K562 (cell line): ENCODE measurements around the gene PCDHGB1. TPM values are rescaled to one million over a fixed set of nuclear protein-coding genes. Genes with fewer than 3 reads are reported as not detected.

ENCODE experiments used
- ASH1L ChIP-seq: fragments of 450-650 bp; IDR thresholded peaks from 2 replicates; pipeline ENCODE4 v1.6.1; 2018; ENCODE audit warnings: borderline replicate concordance, mild to moderate bottlenecking, low read depth; ENCODE audit not compliant: partially characterized antibody
- EWSR1 ChIP-seq: fragments of 450-650 bp; IDR thresholded peaks from 2 replicates; pipeline ENCODE4 v1.6.1; 2018; ENCODE audit warnings: borderline replicate concordance, mild to moderate bottlenecking, low read depth, moderate library complexity; ENCODE audit not compliant: partially characterized antibody
- GATAD2B ChIP-seq: fragments of 450-650 bp; IDR thresholded peaks from 2 replicates; pipeline ENCODE4 v1.6.1; 2017; ENCODE audit warnings: mild to moderate bottlenecking, borderline replicate concordance
- KDM4B ChIP-seq, 2 experiments: fragments of 450-650 bp in 1 of 2; sonication (generic) in 1 of 2; IDR thresholded peaks; 2 replicates each; pipeline ENCODE4 v1.6.1; 2016 to 2017; ENCODE audit warnings: borderline replicate concordance in 2 of 2, antibody characterized with exemption in 1 of 2, low read depth in 1 of 2, mild to moderate bottlenecking in 1 of 2
- MBD2 ChIP-seq: sonication (generic); IDR thresholded peaks from 2 replicates; pipeline ENCODE4 v1.6.1; 2016; ENCODE audit warnings: low read depth, borderline replicate concordance
- NBN ChIP-seq: fragments of 450-650 bp; IDR thresholded peaks from 2 replicates; pipeline ENCODE4 v1.6.1; 2016; ENCODE audit warnings: low read depth, mild to moderate bottlenecking
- NR2F6 ChIP-seq: fragments of 450-650 bp; formaldehyde crosslinking; IDR thresholded peaks from 2 replicates; pipeline ENCODE4 v1.4.0; 2020; ENCODE audit warnings: mild to moderate bottlenecking
- POLR2G ChIP-seq: fragments of 200-400 bp; formaldehyde crosslinking; IDR thresholded peaks from 2 replicates; pipeline ENCODE4 v1.6.1; 2017; ENCODE audit warnings: low read depth, mild to moderate bottlenecking, antibody characterized with exemption, low read length, moderate library complexity
- RBM34 ChIP-seq: fragments of 200-400 bp; formaldehyde crosslinking; IDR thresholded peaks from 2 replicates; pipeline ENCODE4 v1.6.1; 2018; ENCODE audit warnings: low read length, borderline replicate concordance; ENCODE audit not compliant: insufficient read depth
- RHOXF2B ChIP-seq: fragments of 250-450 bp; sonication (Bioruptor Pico); conservative IDR thresholded peaks from 2 replicates; pipeline ENCODE4 v1.5.1; 2021
- WHSC1 ChIP-seq: IDR thresholded peaks from one replicate; pipeline ENCODE4 v1.6.1; 2012; ENCODE audit warnings: low read length, control low read depth, inconsistent platforms
- ZNF316 ChIP-seq: fragments of 450-650 bp; IDR thresholded peaks from 2 replicates; pipeline ENCODE4 v1.6.1; 2016
- polyA plus RNA-seq, 8 experiments: library from polyadenylated mRNA; depleted of rRNA in 4 of 8; stranded (reverse) in 5 of 8; unstranded in 3 of 8; fragments of >200 nt; fragmentation: Nextera tagmentation in 2 of 8; fragmentation: Illumina TruSeq in 1 of 8; extraction: Ambion mirVana in 2 of 8; extraction: Trizol in 1 of 8; gene quantifications; 2 replicates each; pipeline versions ENCODE4 v1.2.1 to v1.2.3, GENCODE V29; 2011 to 2014; ENCODE audit warnings: inconsistent platforms in 1 of 8, missing spikeins in 1 of 8
- total RNA-seq, 7 experiments: library from RNA; depleted of rRNA in 6 of 7; stranded (reverse); fragments of >200 nt in 6 of 7; fragmentation: Illumina TruSeq in 2 of 7; extraction: Trizol in 2 of 7; gene quantifications; 2 replicates each; pipeline versions ENCODE4 v1.2.1 to v1.2.3, GENCODE V29; 2011 to 2021; ENCODE audit warnings: low replicate concordance in 1 of 7
- TF ChIP-seq, protein P1 (sequence below): fragments of 250-450 bp; sonication (Bioruptor Pico); IDR thresholded peaks from 2 replicates; pipeline ENCODE4 v1.4.0; 2020; ENCODE audit warnings: mild to moderate bottlenecking, moderate library complexity
- TF ChIP-seq, protein P2 (sequence below), 2 experiments: fragments of 450-650 bp in 1 of 2; IDR thresholded peaks; 2 replicates each; pipeline ENCODE4 v1.6.1; 2011 to 2017; ENCODE audit warnings: low read depth in 2 of 2, antibody characterized with exemption in 1 of 2, borderline replicate concordance in 1 of 2, low read length in 1 of 2, mild to moderate bottlenecking in 1 of 2, mixed read lengths in 1 of 2; ENCODE audit not compliant: control insufficient read depth in 1 of 2
- TF ChIP-seq, protein P3 (sequence below): sonication (generic); formaldehyde crosslinking; IDR thresholded peaks from 2 replicates; pipeline ENCODE4 v1.8.1; 2023; ENCODE audit warnings: mild to moderate bottlenecking, missing genetic modification reagents
- TF ChIP-seq, protein P4 (sequence below): fragments of 250-450 bp; sonication (Bioruptor Pico); IDR thresholded peaks from 2 replicates; pipeline ENCODE4 v1.9.0; 2021; ENCODE audit warnings: mild to moderate bottlenecking
- TF ChIP-seq, protein P5 (sequence below): fragments of 250-450 bp; sonication (Bioruptor Pico); IDR thresholded peaks from 2 replicates; pipeline ENCODE4 v1.8.0; 2021; ENCODE audit warnings: moderate library complexity, mild to moderate bottlenecking, inconsistent platforms

PCDHGB1 gene
- total and polyA plus RNA-seq, 9 of the 15 experiments (the other 6 are each of a cell fraction or from before 2014, with no cell fraction given), result 0.06 to 0.20 (median 0.07) TPM; not detected in 2

DNA sequence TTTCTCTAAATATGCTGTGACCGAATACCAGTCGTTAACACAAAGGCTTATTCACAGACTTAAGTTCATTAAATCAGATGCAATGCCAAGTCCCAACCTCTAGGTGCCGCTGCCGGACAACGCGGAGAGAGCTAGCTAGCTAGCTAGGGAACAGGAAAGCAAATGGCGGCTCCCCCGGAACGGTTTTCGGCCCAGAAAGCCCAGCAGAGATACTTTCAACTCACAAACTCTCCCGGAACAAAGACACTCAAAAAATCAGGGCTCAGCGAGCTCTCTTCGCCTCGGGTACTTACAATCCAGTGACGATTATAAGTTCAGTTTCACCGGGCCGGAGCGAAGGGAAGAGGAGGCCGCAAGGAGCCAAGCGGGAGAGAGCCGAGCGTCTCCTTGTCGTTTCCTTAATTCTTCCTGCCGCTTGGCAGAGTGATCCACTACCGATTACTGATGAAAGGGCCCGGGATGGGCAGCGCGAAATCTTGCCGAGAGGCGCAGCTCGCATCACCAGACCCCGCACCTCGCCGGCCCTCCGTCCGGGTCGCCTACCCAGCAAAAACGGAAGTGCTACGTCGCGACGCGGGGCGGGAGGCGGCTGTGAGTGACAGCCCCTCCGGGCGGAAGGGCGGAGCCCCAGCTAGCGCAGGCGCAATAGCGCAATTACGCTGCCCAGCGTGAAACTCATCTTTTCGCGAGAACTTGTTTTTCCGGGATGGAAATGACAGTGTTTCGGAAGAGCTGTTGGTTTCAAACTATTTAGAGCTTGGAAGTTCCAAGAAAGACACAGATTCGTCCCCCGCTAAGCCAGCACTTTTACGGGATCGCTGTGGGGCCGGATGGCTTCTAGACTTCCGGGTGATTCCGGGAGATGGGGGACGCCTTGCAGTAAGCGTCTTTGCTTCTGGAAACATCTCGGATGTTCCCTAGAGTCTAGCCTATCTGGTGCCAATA, 29.4 kb upstream of the PCDHGB1 start, which contains the start of gene TAF7 (continued):
- TF ChIP-seq ASH1L, result no peak
- no peak for TF ChIP-seq EWSR1
- 0 out of 2 replicates have a peak, but pooled peaks have one; percentile 51 for TF ChIP-seq NBN
- TF ChIP-seq, protein P1, sequence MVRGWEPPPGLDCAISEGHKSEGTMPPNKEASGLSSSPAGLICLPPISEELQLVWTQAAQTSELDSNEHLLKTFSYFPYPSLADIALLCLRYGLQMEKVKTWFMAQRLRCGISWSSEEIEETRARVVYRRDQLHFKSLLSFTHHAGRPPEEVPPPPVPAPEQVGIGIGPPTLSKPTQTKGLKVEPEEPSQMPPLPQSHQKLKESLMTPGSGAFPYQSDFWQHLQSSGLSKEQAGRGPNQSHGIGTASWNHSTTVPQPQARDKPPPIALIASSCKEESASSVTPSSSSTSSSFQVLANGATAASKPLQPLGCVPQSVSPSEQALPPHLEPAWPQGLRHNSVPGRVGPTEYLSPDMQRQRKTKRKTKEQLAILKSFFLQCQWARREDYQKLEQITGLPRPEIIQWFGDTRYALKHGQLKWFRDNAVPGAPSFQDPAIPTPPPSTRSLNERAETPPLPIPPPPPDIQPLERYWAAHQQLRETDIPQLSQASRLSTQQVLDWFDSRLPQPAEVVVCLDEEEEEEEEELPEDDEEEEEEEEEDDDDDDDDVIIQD (CRISPR knock-in tag), result no peak
- no peak for TF ChIP-seq GATAD2B
- TF ChIP-seq WHSC1, result no peak
- TF ChIP-seq, protein P2, sequence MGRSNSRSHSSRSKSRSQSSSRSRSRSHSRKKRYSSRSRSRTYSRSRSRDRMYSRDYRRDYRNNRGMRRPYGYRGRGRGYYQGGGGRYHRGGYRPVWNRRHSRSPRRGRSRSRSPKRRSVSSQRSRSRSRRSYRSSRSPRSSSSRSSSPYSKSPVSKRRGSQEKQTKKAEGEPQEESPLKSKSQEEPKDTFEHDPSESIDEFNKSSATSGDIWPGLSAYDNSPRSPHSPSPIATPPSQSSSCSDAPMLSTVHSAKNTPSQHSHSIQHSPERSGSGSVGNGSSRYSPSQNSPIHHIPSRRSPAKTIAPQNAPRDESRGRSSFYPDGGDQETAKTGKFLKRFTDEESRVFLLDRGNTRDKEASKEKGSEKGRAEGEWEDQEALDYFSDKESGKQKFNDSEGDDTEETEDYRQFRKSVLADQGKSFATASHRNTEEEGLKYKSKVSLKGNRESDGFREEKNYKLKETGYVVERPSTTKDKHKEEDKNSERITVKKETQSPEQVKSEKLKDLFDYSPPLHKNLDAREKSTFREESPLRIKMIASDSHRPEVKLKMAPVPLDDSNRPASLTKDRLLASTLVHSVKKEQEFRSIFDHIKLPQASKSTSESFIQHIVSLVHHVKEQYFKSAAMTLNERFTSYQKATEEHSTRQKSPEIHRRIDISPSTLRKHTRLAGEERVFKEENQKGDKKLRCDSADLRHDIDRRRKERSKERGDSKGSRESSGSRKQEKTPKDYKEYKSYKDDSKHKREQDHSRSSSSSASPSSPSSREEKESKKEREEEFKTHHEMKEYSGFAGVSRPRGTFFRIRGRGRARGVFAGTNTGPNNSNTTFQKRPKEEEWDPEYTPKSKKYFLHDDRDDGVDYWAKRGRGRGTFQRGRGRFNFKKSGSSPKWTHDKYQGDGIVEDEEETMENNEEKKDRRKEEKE (IDR thresholded peaks at IDR 0.05; ENCODE audit: borderline replicate concordance in 1 of 2, control insufficient read depth in 1 of 2, low read depth in 2 of 2, low read length in 1 of 2), result no peak
- peak; percentile 56 for TF ChIP-seq ZNF316
- no peak for TF ChIP-seq RHOXF2B (CRISPR knock-in tag)
- TF ChIP-seq POLR2G, result peak; percentile 99
- TF ChIP-seq MBD2, result peak; percentile 67; the same call in 1 of the 2 replicates
- no peak for TF ChIP-seq RBM34
- TF ChIP-seq, protein P3, sequence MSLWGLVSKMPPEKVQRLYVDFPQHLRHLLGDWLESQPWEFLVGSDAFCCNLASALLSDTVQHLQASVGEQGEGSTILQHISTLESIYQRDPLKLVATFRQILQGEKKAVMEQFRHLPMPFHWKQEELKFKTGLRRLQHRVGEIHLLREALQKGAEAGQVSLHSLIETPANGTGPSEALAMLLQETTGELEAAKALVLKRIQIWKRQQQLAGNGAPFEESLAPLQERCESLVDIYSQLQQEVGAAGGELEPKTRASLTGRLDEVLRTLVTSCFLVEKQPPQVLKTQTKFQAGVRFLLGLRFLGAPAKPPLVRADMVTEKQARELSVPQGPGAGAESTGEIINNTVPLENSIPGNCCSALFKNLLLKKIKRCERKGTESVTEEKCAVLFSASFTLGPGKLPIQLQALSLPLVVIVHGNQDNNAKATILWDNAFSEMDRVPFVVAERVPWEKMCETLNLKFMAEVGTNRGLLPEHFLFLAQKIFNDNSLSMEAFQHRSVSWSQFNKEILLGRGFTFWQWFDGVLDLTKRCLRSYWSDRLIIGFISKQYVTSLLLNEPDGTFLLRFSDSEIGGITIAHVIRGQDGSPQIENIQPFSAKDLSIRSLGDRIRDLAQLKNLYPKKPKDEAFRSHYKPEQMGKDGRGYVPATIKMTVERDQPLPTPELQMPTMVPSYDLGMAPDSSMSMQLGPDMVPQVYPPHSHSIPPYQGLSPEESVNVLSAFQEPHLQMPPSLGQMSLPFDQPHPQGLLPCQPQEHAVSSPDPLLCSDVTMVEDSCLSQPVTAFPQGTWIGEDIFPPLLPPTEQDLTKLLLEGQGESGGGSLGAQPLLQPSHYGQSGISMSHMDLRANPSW (CRISPR knock-in tag), result 0 out of 2 replicates have a peak, but pooled peaks have one; percentile 46
- peak in 1 of 2 experiments; percentile 62; a peak in 1 of 4 replicates for TF ChIP-seq KDM4B (IDR thresholded peaks at IDR 0.05; ENCODE audit: borderline replicate concordance in 2 of 2, low read depth in 1 of 2)
- TF ChIP-seq, protein P4, sequence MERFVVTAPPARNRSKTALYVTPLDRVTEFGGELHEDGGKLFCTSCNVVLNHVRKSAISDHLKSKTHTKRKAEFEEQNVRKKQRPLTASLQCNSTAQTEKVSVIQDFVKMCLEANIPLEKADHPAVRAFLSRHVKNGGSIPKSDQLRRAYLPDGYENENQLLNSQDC, result no peak
- TF ChIP-seq, protein P5, sequence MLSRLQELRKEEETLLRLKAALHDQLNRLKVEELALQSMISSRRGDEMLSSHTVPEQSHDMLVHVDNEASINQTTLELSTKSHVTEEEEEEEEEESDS, result no peak
- no peak for TF ChIP-seq NR2F6 (CRISPR knock-in tag)
